ENCODE measurements around the gene SLC24A3. TPM values are rescaled to one million over a fixed set of nuclear protein-coding genes. Genes with fewer than 3 reads are reported as not detected.

Gene SLC24A3
- total and polyA plus RNA-seq, 11 donors = 0.26 to 3.9 (median 0.77) TPM

- H3K27ac ChIP-seq = no peak overlapping the region
- H3K4me1 ChIP-seq = peaks cover 0 to 4% (median 0%) of the 10 kb centered on the region in 12 donors
- DNase-seq (no peak), ATAC-seq (no peak)
- no peaks in the 10 kb centered on the region for H3K36me3 ChIP-seq
- intact Hi-C loops (cut with DNase I) = no loop called here
- TF ChIP-seq POLR2A (IDR thresholded peaks at IDR 0.05) = no peak
- TF ChIP-seq CTCF (IDR thresholded peaks at IDR 0.05) = no peak
- no peaks in the 10 kb centered on the region for H3K27me3 ChIP-seq
- WGBS, 4 donors = 48 to 62% (median 59%) methylated on average over 2 of the region's 2 CpGs
- H3K9me3 ChIP-seq = no peaks in the 10 kb centered on the region
- H3K4me3 ChIP-seq = no peak overlapping the region
Observed at GRCh38 chr20:19456595-19457395, 244.4 kb downstream of the SLC24A3 start.

- no peaks in the 10 kb centered on the region for H3K9me3 ChIP-seq
- 55 to 74% (median 61%) methylated on average over 3 of the region's 3 CpGs for WGBS, 4 donors
- no peaks in the 10 kb centered on the region for H3K36me3 ChIP-seq
- DNase-seq = no peak
- H3K4me1 ChIP-seq = peaks cover 0 to 2% (median 0%) of the 10 kb centered on the region in 12 donors
- TF ChIP-seq CTCF (IDR thresholded peaks at IDR 0.05) (no peak), POLR2A (IDR thresholded peaks at IDR 0.05) (no peak)
- H3K27ac ChIP-seq = no peak overlapping the region
- intact Hi-C loops (cut with DNase I) = no loop called here
- H3K4me3 ChIP-seq = no peak overlapping the region
- ATAC-seq = no peak
- H3K27me3 ChIP-seq = no peaks in the 10 kb centered on the region
Observed at GRCh38 chr20:19457611-19458010, 245.2 kb downstream of the SLC24A3 start.

- DNase-seq (no peak), ATAC-seq (no peak)
- Histone ChIP-seq H3K4me3 (no peak overlapping the region), H3K4me1 (peaks cover 0 to 2% (median 0%) of the 10 kb centered on the region in 12 donors), H3K36me3 (no peaks in the 10 kb centered on the region), H3K27ac (no peak overlapping the region), H3K9me3 (no peaks in the 10 kb centered on the region), H3K27me3 (no peaks in the 10 kb centered on the region)
- TF ChIP-seq CTCF (IDR thresholded peaks at IDR 0.05) = no peak
- TF ChIP-seq POLR2A (IDR thresholded peaks at IDR 0.05) = no peak
- 74 to 85% (median 80%) methylated on average over 6 of the region's 6 CpGs for WGBS, 4 donors
- intact Hi-C loops (cut with DNase I) = no loop called here
Observed at GRCh38 chr20:19460386-19460785, 247.9 kb downstream of the SLC24A3 start.

- intact Hi-C loops (cut with DNase I) = no loop called here
- 71 to 86% (median 78%) methylated on average over 2 to 6 of the region's 6 CpGs for WGBS, 4 donors
- DNase-seq = no peak
- no peaks in the 10 kb centered on the region for H3K27me3 ChIP-seq
- H3K9me3 ChIP-seq = no peaks in the 10 kb centered on the region
- TF ChIP-seq CTCF (IDR thresholded peaks at IDR 0.05) = no peak
- TF ChIP-seq POLR2A (IDR thresholded peaks at IDR 0.05) = no peak
- H3K27ac ChIP-seq = no peak overlapping the region
- peaks cover 0 to 1% (median 0%) of the 10 kb centered on the region in 12 donors for H3K4me1 ChIP-seq
- no peak overlapping the region for H3K4me3 ChIP-seq
- H3K36me3 ChIP-seq = no peaks in the 10 kb centered on the region
- no peak for ATAC-seq
Observed at GRCh38 chr20:19462491-19462890, 250.0 kb downstream of the SLC24A3 start.

Measured in heart left ventricle (tissue), 16 donors.